SH-SY5Y (cell line): ENCODE measurements around the gene IFNA5.

Experiments used
- GATA2 ChIP-seq: IDR thresholded peaks from 2 replicates; pipeline ENCODE4 v1.6.1; 2011; ENCODE audit warnings: mild to moderate bottlenecking, low read depth, low read length
- GATA3 ChIP-seq: IDR thresholded peaks from 2 replicates; pipeline ENCODE4 v1.6.1; 2011; ENCODE audit warnings: low read depth, mild to moderate bottlenecking, low read length, moderate library complexity

- TF ChIP-seq GATA3 (no peak), GATA2 (no peak)
These were observed 6.8 kb upstream of the IFNA5 start for GRCh38 chr9:21311889-21312288.
